Activated T-cell treated with anti-CD3 and anti-CD28 coated beads, Interleukin-2, amount 50 U/mL, for 48 hours (primary cell): ENCODE measurements around the gene OLIG3.

Experiments used
- DNase-seq, 2 experiments: peaks; one replicate each; pipeline ENCODE4 v3.0.0-alpha.2; 2020

The OLIG3 gene

GRCh38 chr6:137495703-137496336 lies 1.6 kb upstream of the OLIG3 start:
- peak in 1 of 2 experiments; percentile 43 for DNase-seq

GRCh38 chr6:137494988-137495702 lies 951 bp upstream of the OLIG3 start:
- peak in 1 of 2 experiments; percentile 39 for DNase-seq

- peak; percentile 51 to 52 for DNase-seq
These were observed 766 bp downstream of the OLIG3 start for GRCh38 chr6:137493218-137494038.

- DNase-seq, result peak in 1 of 2 experiments; percentile 25
These were observed 1.6 kb downstream of the OLIG3 start for GRCh38 chr6:137492289-137493217.

DNA sequence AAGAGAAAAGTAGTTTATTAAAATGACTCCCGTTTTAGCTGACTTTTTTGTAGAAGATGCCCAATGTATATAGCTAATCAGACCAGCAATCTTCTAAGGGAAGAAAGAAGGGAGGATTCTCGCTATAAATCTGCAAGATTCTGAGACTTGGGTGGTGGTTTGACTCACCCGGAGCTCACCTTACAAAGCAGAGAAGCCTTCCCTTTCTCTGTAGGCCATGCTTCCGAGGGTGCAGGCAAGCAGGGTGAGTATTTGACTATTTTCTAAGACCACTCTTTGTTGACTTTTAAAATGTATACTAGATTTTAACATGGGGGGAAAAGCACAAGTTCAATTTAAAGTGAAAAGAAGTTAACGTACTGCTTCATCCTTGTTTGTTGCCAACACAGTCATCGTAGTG lies 2.7 kb downstream of the OLIG3 start:
- no peak for DNase-seq

DNA sequence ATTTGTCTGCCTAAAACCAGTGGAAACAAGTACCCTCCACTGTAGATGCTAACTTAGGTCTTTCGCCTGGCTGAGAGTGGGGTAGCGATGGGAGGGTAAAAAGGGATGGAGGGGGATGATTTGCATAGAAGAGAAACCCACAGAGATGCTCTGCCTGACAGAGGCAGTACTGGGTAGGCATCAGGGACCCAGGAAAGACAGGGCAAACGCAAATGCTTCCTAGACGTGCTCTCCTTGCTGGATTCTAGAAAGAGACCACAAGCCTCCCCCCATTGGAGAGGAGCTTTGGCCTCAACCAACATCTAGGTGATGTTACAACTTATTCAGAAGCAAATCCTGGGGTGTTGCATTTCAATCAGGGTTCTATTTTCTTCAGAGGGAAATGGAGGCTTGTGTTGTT lies 3.2 kb downstream of the OLIG3 start:
- no peak for DNase-seq

- DNase-seq, result no peak
These were observed 3.9 kb downstream of the OLIG3 start for GRCh38 chr6:137490006-137490905.

DNA sequence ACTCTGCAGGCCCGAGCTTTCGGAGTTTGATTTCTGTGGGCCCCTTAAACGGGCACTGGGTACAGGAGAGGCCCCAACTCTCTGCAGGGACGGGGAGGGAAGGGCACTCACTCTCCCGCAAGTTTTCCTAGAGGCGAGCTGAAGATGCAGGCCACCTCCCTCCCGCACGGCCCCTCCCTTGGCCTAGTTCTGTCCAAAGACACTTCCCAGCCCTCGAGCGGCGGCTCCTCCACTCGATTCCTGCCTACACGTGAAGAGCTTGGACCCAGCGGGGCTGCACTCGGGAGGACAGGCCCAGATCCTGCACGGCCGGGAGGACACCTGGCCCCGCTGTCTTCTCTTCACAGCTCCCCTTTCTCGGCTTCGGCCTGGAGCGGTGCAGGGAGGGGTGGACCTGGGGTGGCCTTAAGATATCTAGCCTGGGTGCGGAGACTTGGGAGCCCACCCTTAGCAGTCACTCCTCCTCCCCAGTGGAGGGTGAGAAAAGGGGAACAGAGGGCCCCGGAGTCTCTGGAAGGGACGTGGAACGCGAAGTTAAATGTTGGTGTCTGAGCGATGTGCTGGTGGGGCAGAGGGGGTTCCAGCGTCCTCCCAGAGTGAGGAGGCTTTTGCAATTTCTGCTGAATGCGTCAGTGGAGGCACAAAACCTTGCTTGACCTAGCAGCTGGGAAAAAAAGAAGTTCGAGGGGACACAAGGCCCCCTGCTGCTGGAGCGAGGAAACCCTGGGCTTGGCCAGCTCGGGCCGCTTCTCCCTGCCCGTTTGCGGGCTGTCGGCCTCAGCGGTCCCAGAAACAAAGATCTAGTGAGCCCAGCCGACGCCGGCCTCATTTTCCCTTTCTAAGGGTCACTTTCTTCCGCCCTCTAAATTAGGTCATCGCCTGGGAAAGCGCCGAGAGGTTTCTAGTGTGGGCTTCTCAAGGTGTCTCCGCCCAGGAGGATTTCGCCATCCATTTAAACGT lies 4.9 kb downstream of the OLIG3 start:
- DNase-seq, result peak in 1 of 2 experiments; percentile 29

DNA sequence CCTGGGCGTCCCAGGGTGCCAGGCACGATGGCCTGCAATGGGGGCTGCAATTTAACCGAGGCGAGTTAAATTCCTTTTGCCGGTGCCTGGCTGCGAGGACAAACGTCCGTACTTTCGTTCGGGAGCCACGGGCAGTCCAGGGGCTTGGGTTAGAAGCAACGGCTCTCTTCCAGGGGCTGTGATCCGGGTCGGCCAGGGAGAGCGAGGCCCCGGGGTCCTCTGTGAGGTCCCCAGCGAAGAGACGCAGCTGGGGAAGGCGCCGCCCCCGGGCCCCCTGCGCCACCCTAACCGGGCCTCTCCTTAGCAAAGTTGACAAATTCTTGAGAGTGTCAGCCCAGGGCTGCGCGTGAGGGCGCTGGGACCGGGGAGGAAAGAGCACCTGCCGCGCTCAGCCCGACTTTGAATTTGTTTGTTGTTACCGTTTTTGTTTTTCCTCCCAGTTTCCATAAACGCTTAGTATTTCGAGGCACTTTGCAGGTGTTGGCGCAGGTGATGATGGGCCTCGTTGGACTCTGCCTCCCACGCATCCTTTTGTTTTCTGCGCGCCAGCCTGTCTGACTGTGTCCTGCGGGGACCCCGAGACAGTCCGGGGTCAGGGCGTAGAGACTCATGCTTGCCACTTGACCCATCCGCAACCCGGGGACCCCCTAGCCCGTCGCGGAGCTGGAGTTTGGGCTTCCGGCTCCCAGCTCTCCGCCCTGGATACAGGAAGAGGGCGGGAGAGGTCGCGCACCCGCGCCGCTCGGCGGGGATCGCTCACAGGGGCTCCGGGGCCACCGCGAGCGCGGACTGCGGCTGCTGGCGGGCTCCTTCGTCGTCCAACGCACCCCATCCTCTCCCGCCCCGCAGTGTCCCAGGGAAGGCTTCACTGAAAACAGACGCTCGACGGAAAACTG lies 5.8 kb downstream of the OLIG3 start:
- DNase-seq, result peak in 1 of 2 experiments; percentile 53

DNA sequence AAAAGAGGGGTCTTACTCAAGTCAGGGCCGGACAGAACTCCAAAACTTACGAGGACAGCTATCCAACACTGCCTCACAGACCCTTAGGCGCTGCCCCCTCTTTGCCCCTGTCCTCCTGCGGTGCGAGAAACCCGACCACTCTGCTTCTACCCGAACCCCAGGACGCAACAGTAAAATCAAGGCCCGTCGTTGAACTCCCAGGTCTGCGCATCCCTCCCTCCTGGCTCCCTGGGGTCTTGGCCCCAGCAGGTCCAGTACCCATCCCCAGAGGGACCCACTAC lies 6.4 kb downstream of the OLIG3 start:
- no peak for DNase-seq

DNA sequence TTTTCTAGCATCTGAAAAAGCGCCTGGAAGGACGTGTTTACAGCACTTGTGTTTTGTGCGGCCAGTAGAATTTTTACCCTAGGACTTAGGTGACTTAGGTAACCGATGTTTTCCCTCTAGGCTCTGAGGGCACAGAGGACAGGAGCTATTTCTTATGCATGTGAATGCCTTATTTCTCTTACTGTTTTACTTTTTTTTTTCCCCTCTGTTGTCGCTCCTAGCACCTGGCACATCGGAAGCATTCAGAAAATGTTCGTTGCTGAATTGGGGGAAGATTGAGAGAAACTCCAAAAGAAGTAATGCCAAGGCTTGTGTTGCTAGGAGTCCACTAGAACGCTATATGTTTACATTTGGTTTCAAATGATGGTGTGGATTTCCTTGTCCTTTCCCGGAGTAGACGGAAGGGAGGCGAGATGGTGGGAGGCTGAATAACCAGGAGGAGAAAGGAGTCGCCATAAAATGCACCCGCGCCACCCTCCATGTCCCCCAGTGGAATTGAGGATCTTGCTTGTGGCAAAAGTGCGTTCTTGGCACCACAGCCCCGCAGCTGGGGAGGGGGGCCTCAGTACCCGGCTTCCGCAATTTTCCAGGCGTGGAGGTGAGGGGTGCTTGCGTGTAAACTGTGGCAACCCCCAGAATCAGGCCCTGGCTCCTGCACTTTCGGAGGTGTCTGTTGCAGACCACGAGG lies 6.9 kb downstream of the OLIG3 start:
- no peak for DNase-seq

GRCh38 chr6:137486416-137486815 lies 7.8 kb downstream of the OLIG3 start:
- DNase-seq, result no peak

DNA sequence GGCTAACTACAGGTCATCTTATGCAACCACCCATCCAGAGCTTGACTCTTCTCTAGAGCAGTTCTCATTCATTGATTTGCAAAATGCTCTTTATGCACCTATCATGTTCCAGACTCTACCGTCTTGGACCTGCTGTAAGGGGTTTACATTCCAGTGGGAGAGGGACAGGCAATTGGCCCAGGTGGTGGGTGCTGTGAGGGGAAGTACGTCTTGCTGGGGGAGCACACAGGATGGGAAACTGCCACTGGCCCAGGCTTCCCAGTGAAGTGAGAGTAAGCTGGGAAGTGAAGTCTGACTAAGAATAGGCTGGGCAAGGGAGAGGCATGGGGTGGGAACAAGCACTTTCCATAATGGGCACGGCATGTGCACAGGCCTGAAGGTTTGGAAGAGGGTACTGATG lies 13.8 kb downstream of the OLIG3 start:
- DNase-seq, result no peak

DNA sequence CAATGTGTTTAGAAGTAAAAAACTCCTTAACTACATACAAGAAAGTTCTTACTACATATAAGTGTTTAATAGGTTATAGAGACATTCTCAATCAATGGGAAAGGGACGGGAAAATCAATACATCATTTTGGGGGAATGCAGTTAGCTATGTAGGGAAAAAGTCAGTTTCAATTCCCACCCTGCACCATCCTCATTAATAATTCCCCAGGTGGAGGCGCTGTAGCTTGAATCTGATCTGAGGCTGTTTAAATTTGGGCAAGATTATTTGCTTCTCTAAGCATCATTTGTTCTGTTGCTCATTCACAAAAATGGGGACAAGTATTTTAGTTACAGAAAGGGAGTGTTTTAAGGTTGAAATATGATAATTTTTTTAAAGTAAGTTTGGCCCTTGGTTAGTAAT lies 19.1 kb downstream of the OLIG3 start:
- DNase-seq, result no peak

DNA sequence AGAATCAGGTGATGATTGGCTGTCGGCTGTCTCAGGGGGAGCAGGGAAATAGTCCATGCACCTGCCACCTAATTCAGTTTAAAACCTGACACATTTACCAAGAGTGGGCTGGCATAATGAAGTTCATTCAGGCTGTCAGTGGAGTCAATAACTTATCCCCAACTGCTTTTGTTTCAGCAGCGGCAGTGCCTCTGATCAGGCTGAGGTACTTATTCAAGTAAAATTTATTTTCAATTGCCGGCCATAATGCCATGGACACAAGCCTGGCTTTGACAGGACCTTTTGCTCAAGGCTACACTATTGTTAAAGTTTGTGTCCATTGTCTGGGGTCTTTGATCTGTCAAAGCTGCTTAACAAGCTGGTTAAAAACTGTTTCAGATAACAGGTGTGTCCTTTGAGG lies 20.6 kb downstream of the OLIG3 start:
- DNase-seq, result no peak

DNA sequence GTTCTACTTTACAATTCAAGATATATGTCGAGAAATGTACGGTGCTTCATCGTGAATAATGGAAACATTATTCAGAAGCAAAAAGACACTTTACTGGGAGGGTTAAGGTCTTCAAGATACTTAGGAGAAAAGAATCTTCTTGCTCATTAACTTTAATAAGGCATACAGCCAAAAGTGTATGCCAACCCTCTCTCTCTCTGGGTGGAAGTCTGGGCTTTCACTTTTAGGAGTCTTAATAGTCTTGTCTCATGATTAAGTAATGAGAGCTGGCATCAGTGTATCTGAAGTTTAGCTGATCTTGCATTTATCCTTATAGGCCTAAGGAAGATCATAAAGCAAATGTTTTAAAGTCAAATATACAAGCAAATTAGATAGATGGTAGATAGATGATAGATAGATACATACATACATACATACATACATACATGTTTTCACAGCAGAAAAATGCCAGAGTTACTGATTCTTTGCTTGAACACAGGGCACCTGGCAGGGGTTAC lies 21.5 kb downstream of the OLIG3 start:
- DNase-seq, result no peak

DNA sequence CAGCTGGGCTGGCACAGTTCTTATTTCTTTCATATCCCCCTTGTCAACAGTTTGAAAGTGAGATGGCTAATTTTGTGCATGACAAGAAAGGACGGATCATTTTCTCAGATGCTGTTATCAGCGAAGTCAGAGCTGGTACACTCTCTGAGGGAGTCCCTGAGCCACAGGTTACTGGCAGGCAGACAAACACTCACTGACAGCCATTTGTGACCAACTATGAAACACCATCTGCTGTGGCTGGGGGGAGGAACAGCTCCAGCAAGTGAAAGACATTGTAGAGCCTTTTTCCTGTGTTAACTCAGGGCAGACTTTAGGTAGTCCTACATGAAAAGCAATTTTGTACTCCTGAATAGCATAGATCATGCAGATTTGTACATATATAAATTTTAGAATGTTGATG lies 22.2 kb downstream of the OLIG3 start:
- DNase-seq, result no peak

DNA sequence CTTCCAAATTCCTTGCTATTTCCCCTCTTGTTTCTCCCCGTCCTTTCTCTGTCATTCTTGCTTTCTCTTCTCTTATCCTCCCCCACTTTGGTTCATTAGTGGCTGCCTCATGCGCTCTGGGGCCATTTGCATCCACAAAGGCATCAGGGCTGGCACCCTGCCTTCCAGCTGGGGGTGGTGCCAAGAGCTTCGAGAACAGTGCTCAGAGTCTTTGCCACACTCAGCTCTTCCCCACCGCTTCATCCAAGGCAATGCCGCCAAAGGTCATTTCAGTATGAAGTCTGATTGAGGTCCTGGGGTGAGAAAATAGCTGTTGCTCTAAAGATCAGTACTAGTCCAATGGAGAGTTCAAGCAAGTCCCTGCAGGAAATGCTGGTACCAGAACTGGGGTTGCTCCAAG lies 22.7 kb downstream of the OLIG3 start:
- no peak for DNase-seq

- no peak for DNase-seq
These were observed 27.0 kb downstream of the OLIG3 start for GRCh38 chr6:137467211-137467610.
